GM21717 (cell line): ENCODE results near the gene SLC38A3.
"Not testable (repeated sequence)": the region's sequence is repeated elsewhere in the genome, so short reads cannot be mapped to it uniquely, and the experiment has no call there.

Experiments
- ATAC-seq: cut with Tn5 transposase; IDR thresholded peaks from one replicate; pipeline ENCODE4 v1.9.1; 2021; ENCODE audit warnings: mild to moderate bottlenecking, moderate library complexity; ENCODE audit not compliant: unreplicated experiment

The SLC38A3 gene

DNA sequence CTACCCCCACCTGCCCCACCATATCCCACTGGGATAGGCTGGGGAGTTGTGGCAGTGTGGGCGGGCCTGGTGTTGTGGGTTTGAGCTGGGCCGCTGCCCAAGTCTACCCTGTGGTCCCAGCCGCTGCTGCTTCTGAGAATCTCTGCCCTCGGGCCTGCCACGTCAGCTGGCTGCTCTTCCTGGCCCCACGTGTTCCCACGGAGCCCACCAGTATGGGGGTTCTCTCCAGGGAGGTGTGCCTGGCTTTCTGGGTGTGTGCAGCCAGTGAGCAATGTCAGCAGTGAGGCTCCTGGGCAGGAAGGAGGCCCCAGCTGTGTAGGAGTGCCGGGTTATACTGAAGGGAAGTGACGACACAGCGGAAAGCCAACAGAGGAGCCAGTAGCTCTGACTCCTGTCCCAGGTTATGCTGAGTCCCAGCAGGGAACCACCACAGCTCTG is 41.5 kb downstream of the SLC38A3 start:
- peak; percentile 23 for ATAC-seq

DNA sequence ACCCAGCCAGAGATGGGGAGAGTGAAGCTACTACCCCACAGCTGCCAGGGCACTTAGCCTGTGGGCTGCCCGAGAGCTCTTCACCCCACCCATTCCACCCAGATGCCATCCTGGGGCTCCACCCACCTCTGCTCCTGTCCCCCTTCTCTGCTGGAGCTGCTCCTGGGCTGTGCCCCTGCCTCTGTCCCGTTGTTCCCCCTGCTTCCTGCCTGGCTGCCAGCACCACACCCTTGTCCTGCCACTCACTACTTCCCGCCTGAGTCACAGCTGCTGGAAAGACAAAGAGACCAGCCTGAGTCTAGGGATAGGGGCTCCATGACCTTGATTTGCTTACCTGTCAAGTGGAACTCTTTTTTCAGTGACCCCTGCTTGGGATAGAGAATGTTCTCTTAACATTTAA is 43.3 kb downstream of the SLC38A3 start:
- no peak for ATAC-seq

DNA sequence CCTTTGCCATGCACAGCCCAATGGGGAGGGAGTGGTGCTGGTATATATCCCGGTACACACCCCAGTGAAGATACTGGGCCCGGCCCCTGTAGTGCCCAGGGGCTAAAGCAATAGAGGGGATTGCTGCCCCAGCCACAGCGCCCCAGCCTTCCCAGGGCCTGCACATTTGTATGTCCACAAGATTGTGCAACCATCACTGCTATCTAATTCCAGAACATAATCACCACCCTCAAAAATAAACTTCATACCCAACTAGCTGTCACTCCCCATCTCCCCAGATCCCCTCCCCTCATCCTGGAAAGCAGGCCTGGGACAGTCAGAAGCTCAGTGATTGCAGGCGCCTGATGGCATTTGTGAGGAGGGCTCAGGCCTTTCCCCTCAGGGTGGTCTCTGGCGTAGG is 44.4 kb downstream of the SLC38A3 start:
- no peak for ATAC-seq

DNA sequence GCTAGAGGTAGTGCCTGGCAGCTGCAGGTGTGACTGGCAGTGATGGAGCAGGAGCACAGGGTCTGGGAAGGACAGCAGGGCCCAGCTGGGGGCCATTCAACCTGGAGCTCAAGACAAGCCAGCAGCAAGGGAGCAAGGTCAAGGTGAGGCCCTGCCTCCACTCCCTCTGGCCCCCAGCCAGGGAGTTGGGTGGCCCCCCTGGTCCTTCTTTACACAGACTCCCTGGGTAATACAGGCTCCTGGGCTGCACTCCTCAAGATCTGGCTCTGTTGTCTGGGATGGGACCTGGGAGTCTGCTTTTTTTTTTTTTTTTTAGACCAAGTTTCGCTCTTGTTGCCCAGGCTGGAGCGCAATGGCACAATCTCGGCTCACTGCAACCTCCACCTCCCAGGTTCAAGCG is 45.4 kb downstream of the SLC38A3 start:
- no peak for ATAC-seq

DNA sequence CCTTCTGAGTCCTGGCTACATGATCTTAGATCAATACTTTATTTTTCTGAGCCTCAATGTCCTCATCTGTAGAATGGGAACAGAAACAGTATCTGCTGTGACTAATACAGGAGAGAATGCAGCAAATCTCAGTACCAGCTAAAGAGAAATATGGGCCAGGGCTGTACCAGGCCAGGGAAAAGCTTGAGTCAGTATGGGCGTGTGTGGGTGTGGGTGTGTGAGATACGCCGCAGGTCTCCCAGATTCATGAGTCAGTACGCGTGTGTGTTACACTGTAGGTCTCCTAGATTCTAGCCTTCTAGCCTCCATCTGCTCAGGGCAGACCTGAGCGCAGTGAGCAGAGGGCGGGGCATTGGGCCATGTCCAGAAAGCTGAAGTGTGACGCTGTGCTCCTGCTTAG is 46.1 kb downstream of the SLC38A3 start:
- ATAC-seq, result no peak

DNA sequence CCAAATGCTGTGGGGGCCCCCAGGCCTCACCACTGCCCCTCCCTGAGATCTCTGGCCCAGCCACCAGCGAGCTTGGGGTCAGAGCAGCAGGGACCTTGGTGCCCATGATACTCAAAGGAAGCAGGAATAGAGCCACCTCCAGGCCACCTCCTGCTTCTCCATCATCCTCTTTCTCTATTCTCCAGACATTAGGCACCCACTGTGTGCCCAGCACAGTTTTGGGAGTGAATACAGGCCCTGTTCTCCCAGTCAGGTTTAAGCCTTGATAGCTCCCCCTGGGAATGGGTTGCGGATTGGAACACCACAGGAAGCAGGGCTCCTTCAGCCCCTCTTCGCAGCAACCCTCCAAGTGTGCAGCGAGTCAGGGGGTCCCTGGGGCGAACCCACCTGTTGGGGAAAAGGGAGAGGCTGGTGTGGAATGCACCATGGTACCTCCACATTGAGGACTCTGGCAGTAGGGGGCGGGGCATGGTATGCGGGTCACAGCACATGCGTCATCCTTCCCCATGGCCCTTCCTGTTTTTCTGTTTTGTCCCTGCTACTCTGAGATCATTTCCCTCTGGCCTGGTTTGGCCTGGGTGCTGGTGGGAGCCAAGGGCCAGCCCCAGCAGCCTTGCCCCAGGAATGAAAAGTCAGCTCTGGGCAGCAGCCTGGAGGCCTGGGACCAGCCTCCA is 49.6 kb downstream of the SLC38A3 start:
- ATAC-seq, result no peak

DNA sequence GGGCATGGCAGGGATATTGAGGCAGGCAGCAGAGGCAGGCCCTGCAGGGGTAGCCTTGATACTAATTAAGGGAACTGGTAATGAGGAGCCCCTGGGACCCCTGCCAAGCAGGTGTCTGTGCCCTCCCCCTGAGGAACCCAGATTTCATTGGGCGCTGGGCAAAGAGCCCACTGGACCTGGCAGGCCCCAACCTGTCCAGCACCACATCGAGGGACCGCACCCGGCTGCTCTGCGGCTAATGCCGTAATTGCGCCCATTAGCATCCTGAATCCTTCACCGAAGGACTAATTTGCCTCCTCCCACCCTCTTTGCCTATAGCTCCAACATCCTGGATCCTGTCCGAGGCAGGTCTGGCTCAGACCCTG is 50.2 kb downstream of the SLC38A3 start:
- ATAC-seq, result no peak

DNA sequence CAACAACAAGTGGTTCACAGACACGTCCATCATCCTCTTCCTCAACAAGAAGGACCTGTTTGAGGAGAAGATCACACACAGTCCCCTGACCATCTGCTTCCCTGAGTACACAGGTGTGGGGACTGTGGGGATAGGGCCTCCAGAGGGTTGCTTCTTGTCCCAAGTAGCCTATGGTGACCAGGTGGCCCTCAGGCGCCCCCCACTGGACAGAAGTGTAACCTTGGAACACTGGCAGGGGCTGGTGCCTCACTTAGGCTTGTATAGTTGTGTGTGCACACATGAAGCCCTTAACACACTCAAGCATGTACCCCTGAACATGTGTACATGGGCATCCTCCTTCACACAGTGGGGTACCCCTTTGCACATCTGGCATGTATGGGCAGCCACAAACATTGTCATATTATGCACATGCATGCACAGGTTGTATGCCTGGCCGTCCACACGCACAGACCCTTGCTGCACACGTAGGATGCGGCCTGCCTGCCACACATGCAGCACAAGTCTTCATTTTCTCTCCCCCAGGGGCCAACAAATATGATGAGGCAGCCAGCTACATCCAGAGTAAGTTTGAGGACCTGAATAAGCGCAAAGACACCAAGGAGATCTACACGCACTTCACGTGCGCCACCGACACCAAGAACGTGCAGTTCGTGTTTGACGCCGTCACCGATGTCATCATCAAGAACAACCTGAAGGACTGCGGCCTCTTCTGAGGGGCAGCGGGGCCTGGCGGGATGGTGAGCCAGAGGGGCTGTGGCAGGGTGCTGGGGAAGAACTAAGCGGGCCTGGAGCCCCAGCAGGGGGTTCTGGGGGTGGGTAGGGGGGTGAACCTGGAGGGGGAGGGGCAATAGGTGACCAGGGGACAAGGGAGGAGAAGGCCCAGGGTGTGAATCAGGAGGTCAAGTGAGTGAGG is 52.2 kb downstream of the SLC38A3 start:
- no peak for ATAC-seq

DNA sequence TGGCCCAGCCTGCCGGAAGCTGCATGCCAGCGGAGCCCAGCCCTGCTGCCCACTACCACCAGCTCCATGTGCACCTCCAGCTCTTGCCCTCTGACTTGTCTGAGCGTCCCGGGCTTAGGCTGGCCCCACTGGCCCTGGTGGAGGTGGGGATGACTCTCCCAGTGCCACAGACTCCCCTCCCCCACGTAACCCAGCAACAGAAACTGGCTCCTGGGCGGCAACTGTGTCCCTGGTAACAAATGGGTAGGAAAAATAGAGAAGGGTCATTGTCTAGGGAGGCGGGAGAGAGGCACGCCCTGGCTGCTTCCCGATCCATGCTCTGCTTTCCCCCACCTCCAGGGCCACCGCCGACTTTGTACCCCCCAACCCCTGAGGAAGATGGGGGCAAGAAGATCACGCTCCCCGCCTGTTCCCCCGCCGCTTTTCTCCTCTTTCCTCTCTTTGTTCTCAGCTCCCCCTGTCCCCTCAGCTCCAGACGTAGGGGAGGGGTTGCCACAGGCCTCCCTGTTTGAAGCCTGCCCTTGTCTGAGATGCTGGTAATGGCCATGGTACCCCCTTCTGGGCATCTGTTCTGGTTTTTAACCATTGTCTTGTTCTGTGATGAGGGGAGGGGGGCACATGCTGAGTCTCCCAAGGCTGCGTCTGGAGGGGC is 53.1 kb downstream of the SLC38A3 start:
- ATAC-seq, result no peak

DNA sequence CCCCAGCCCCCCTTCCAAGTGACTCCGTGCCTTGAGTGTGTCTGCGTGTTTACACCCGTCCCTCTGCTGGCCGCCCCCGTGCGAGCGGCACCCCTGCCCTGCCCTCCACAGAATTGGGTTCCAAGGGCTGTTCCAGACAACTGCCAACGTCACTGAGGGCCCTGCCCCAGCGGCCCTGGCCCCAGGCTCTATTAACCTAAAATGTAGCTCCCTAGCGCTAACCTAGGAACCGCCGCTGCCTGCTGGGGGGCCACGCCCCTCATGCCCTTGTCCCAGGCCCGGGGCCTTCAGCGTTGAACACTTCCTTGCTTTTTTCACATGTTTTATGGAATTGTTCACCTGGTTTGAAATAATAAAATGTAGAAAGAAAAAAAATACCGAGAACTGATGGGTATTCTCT is 53.9 kb downstream of the SLC38A3 start:
- no peak for ATAC-seq

DNA sequence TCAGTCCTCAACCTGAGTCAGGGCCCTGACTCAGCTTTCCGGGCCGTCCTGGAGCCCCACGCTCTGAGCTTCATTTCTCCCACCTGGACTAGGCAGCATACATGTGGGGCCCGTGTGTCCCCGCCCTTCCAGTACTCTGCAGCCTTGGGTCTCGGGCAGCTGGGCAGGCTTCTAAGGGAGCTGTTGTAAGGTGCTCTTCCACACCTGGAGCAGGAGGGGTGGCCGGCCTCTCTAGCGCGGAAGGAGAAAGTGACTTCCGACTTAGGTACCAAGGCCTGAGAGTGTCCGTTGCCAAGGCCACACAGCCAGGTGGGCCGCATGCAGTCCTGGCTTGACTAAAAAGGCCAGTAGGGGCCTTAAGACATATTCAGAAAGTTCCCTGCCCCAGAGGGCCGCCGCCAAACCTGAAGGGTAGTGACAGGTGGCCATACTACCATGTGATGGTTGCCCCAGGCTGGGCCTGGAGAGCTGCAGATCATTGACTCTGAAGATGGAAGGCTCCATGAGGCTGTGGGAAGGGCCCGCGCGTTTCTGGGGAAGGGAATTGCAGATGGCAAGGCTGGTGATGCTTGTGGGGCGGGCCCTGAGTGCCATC is 54.5 kb downstream of the SLC38A3 start:
- peak; percentile 9 for ATAC-seq

DNA sequence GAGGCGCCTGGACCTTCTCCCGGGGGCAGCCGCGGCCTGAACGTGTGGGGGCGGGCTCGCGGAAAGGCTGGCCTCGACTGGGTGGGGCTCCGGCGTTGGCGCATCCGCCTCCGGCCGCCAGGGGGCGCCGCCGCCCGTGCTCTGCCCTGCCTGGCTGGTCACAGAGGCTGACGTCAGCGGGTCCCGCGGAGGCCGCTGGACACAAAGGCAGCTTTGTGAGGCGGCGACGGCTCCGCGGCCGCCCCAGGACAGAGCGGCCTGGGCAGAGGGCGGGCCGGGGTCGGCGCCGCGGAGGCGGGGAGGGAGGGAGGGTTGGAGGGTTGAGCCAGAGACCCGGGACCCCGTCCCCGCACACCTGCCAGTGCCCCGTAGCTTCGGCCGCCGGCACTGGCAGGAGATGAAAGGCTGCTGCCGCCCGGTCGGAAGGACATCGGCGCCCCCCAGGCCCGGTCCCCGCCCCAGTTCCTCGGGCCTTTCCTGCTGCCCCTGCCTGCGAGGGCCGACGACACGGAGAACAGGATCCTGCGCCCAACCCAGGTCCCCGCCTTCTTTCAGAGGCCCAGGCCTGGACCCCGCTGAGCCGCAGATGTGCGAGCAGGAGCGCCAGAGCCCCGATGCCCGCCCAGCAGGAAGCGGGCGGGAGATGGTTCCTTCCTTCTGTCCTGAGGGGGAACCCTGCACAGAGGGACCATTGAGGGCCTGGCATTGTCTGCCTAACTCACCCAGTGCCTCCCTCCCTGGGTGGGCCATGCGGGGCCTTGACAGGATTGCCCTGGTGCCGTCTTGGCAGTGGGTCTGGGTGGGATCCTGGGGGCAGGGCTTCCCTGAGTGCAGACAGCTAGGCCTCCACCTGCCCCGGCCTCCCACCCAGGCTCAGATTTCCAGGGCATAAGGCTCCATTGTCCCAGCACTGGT is 55.2 kb downstream of the SLC38A3 start:
- peak; percentile 76 for ATAC-seq

DNA sequence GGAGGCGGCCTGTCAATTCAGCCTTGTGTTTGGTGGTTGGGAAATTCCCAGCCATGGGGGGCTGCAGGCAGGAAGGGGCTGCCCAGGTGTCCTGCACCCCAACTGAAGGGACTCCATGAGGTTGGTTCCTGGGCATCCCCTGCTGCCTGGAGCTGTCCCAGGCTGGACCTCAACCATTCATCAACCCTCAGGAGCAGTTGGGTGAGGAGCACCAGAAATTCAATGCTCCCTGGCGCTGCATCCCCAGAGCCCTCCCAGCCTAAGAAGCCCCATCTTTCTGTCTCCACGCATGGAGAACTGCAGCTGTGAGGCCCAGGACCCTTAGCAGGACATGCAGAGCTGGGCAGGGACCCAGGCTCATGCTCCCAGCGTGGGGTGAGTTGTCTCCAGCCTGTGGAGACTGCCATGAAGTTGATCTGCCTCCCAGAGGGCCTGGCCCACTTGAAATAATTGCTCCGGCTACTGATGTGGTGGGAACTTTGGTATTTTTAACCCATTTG is 55.9 kb downstream of the SLC38A3 start:
- no peak for ATAC-seq

DNA sequence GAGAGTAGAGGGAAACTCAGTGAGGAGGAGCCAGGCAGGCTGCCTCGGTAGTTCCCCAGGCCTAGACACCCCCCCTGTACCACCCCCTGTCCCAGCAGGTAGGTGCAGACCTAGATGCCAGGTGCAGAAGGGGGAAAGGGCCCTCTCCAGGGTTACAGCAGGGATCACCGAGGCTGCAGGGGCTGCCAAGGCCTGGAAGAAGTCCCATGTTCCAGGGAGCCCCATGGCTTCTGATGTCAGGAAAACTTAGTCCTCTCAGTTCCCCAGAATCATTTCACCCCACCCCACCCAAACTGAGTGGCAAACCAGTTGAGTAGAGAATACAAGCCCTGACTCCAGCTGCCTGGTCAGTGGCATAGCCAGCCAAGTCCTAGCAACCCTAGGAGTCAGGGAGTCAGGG is 56.4 kb downstream of the SLC38A3 start:
- ATAC-seq, result no peak

DNA sequence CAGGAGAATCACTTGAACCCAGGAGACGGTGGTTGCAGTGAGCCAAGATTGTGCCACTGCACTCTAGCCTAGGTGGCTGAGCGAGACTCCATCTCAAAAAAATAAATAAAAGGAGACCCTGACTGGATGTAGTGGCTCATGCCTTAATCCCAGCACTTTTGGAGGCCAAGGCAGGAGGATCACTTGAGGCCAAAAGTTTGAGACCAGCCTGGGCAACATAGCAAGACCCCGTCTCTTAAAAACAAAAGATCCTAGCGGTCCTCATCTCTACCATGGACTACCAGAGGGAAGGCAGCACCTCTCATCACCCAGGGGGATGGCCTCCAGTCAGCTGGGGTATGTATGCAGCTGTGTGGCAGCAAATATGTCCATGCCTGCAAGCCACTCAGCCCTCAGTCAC is 57.1 kb downstream of the SLC38A3 start:
- ATAC-seq, result not testable (repeated sequence)

DNA sequence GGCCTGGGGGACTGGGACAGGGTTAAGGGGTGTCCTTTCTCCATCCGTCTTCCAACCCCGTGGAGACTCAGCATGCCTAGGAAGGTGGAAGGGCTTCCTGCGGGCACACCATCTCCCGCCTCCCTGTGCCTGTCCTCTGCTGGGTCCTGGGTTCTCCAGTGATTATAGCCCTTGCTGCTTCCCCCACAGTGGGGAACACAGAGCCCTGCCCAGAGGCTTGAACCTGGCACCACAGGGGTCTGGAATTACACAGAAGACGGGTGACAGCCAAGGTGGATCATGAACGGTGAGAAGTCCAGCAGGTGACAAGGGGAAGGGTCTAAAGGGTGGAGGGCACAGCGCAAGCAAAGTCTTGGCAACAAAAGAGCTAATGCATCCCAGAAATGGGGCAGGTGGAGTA is 57.7 kb downstream of the SLC38A3 start:
- no peak for ATAC-seq

DNA sequence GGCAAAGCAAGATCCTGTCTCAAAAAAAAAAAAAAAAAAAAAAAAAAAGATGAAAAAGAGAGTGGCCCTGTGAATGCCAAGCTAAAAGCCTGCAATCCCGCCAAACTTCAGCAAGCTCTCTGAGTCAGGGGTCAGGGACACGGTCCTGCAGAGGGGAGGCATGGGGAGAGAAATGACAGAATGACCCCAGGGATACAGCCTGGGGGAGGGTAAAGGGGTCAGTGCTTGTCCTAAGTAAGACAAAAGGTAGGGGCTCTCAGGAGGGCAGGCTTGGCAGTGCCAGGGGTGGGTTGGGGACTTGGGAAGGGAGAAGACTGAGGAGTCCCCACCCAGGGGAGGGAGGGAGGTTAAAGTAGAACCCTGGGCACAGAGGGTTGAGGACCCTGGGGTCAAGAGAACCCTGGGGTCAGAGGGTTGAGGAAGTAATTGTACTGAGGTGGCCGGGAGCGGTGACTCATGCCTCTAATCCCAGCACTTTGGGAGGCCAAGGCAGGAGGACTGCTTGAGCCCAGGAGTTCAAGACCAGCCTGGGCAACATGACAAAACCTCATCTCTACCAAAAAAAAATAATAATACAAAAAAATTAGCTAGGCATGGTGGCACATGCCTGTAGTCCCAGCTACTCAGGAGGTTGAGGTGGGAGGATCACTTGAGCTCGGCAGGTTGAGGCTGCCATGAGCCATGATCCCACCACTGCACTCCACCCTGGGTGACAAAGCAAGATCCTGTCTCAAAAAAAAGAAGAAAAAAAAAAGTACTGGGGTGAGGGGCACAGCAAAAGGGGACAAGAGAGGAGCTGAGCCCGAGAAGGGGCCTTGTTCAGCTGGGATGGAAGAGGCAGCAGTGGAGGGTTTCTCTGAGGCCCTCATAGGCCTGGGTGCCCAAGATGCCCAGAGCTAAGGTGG is 58.7 kb downstream of the SLC38A3 start:
- no peak for ATAC-seq

DNA sequence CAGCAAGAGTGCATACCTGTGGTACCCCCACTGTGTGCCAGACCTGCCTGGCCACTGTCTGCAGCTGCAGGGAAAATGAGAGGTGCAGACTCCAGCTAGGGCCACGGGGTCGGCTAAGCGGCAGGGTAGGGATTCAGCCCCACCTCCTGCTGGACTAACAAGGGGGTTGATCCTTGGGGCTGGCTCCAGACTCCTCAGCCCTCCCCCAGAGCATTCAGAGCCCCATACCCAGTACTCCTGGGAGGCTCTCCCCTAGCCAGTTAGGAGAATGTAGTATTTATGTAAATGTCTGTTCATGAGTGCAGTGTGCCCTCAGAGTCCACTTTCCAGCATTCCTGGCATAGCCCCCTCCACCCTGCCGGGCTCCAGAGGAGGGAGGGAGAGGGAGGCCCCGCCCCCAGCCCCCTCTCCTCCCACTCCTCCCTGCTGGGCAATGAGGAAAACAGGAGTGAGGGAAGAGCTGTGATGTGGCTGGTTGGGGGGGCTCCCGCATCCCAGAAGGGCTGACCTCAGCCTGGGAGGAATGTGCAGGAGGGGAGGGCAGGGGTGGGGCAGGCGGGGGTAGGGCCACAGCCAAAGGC is 59.4 kb downstream of the SLC38A3 start:
- no peak for ATAC-seq

DNA sequence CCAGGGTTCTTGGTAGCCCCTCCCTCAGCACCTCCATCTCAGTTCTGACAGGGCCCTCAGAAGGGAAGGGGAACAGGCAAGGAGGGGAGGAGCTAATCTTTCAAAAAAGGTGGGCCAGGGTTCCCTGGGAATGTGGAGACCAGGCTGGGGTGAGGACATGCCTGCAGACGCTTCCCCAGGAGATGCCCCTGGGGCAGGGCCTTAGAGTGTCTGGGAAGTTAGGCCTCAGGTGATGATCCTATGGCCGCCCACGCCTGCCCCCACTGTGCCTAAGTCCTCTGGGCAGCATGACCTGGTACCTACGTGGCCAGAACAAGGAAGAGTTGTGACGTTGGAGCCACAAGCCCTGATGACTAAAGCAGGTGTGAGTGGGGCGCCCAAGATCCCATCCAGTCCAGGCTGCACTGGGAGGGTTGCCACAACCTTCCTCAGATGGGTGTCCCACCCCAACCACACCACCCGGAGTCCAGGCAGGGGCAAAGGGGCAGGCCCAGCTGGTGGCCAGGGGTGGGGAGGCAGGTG is 60.0 kb downstream of the SLC38A3 start:
- ATAC-seq, result no peak
